Heart right ventricle (tissue), 16 donors: ENCODE data around the gene BARHL1. TPM values are rescaled to one million over a fixed set of nuclear protein-coding genes. Genes with fewer than 3 reads are reported as not detected.

Source experiments
- ATAC-seq, 8 donors: fragments of 200-7000 bp; cut with Tn5 transposase; one replicate each; pipeline ENCODE4 v1.9.1; 2020; ENCODE audit warnings: mild to moderate bottlenecking in 8 of 8, moderate library complexity in 8 of 8, moderate number of reproducible peaks in 1 of 8
- DNase-seq, 2 donors: peaks; one replicate each; pipeline ENCODE4 v3.0.0-alpha.2; 2020
- H3K27ac ChIP-seq, 10 donors: fragments of 200-600 bp; sonication (generic) in 2 of 10; one replicate each; pipeline versions ENCODE4 v1.5.0 to v1.8.0; 2020 to 2022; ENCODE audit warnings: mild to moderate bottlenecking in 3 of 10
- H3K27me3 ChIP-seq, 7 donors: fragments of 200-600 bp; one replicate each; pipeline ENCODE4 v1.8.0; 2021 to 2022; ENCODE audit warnings: mild to moderate bottlenecking in 2 of 7
- H3K36me3 ChIP-seq, 9 donors: fragments of 200-600 bp; sonication (generic) in 1 of 9; one replicate each; pipeline versions ENCODE4 v1.5.0 to v1.8.0; 2020 to 2022; ENCODE audit warnings: mild to moderate bottlenecking in 2 of 9
- H3K4me1 ChIP-seq, 9 donors: fragments of 200-600 bp; sonication (generic) in 1 of 9; one replicate each; pipeline versions ENCODE4 v1.5.0 to v1.8.0; 2020 to 2022; ENCODE audit warnings: mild to moderate bottlenecking in 4 of 9
- H3K4me3 ChIP-seq, 10 donors: fragments of 200-600 bp; sonication (generic) in 2 of 10; one replicate each; pipeline versions ENCODE4 v1.5.0 to v1.8.0; 2020 to 2022; ENCODE audit warnings: mild to moderate bottlenecking in 7 of 10, moderate library complexity in 2 of 10
- H3K9me3 ChIP-seq, 11 donors: fragments of 200-600 bp in 10 of 11; sonication (generic) in 2 of 11; one replicate each; pipeline versions ENCODE4 v1.5.0 to v1.8.0; 2013 to 2022; ENCODE audit warnings: mild to moderate bottlenecking in 2 of 11, control low read depth in 1 of 11, moderate library complexity in 1 of 11
- CTCF ChIP-seq, 9 donors: fragments of 200-600 bp; sonication (generic) in 2 of 9; IDR thresholded peaks; one replicate each; pipeline versions ENCODE4 v1.5.0 to v1.8.0; 2021 to 2022; ENCODE audit warnings: antibody characterized with exemption in 9 of 9, mild to moderate bottlenecking in 5 of 9, moderate library complexity in 1 of 9
- WGBS, 2 donors: extraction: QIAGEN DNeasy Blood & Tissue Kit; methylation state at CpG; one replicate each; pipeline ENCODE4 v1.1.7; 2013; ENCODE audit warnings: inconsistent platforms in 1 of 2; 5-methylcytosine and 5-hydroxymethylcytosine counted together
- intact Hi-C, 10 donors: fragments of 100-400 bp; cut with DNase I; formaldehyde crosslinking; loops; one replicate each; pipeline versions ENCODE4 v1.11.1 to v1.14.2; 2022
- polyA plus RNA-seq, 2 donors: library from polyadenylated mRNA; stranded (reverse); fragments of 200-250 nt; gene quantifications; one replicate each; pipeline ENCODE4 v1.2.3, GENCODE V29; 2013
- total RNA-seq, 10 donors: library from RNA; stranded (reverse); fragmentation: NEBNext Ultra II Directional in 3 of 10; extraction: Animal tissue kit (Norgen Biotek cat#: 25700) in 3 of 10; gene quantifications; one replicate each; pipeline versions ENCODE4 v1.2.1 to v1.2.4, GENCODE V29; 2021 to 2023
- donor health status: Arrhythmogenic right ventricular cardiomyopathy.
- donor health status: ischemic (EF 13 %, LVEDD 7.1; RV severe dilation, severe dysfunction).
- donor health status: healthy with polysubstance abuse.
- donor health status: DM: no; HTN: yes; CAD: no.
- donor health status: DM: no; HTN: no; CAD: no.
- donor health status: ischemic (EF 25% LVEDD 6.9; RV normal size, moderate dysfunction).
- donor health status: ischemic (EF 25% LVEDD 5.7; RV mildly dilated, moderate dysfunction).
- donor health status: healthy.
- donor health status: DM: yes; HTN: yes; CAD: no.
- donor health status: Ischemic cardiomyopathy.
- donor health status: ischemic (EF 35%, LVEDD 5.7; RV mildly dilated, moderate dysfunction).
- donor health status: nonischemic (EF 11% LVEDD 7.7; RV severe dilation, severe dysfunction).
- donor health status: DM: yes; HTN: yes; CAD: no.
- donor health status: PGD.
- donor health status: ischemic (EF 29% LVEDD 5.4; RV normal size, mild dysfunction).
- donor health status: nonischemic (EF 23%, LVEDD 6.1; RV moderate dilation, normal function).

BARHL1 gene
- total and polyA plus RNA-seq, 12 donors: not detected

DNA sequence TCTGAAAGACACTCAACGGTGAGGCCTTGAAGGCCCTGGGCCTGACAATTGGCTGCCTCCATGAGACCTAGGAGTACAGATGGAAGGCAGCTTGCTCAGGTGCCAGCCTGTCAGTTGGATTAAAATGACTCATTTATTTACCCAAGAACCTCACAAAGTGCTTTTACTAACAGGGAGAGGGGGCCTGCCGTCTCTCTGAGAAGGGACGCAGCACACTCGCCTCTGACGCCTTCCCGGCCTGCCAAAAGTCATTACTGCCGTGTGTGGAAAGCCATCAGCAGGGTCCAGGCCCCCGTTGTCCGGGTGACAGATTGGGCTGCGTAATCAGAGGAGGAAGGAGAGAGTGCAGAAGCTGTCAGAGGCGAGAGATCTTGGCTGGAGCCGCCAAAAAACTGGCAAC, 54.9 kb downstream of the BARHL1 start:
- H3K27ac ChIP-seq: no peak overlapping the region
- H3K9me3 ChIP-seq: no peaks in the 10 kb centered on the region
- H3K4me1 ChIP-seq: no peaks in the 10 kb centered on the region
- no peaks in the 10 kb centered on the region for H3K27me3 ChIP-seq
- DNase-seq (no peak), ATAC-seq (no peak)
- no peak for TF ChIP-seq CTCF (IDR thresholded peaks at IDR 0.05)
- intact Hi-C loops: no loop called here
- H3K36me3 ChIP-seq: peaks cover 0 to 74% (median 19%) of the 10 kb centered on the region in 9 donors
- H3K4me3 ChIP-seq: no peak overlapping the region
- WGBS, 2 donors: 82 to 85% methylated on average over 12 of the region's 12 CpGs

DNA sequence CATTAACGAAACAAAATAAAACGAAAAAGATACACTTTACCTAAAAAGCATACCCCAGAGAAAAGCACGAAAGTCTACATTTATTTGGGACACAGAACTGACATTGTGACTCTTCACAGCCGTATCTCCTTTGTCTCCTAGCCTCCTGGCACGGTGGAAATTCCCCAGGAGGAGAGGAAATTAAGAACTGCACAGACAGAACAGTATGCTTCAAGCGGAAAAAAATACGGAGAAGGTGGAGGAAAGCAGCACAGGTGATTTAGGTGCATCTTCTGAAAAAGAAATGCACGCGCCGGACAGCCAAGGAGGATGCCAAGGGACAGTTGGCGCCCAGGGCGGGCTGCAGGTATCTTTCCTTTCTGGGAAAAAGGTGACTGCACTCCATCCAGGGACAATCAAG, 55.4 kb downstream of the BARHL1 start:
- WGBS, 2 donors: 93 to 95% methylated on average over 12 of the region's 12 CpGs
- peaks cover 0 to 77% (median 19%) of the 10 kb centered on the region in 9 donors for H3K36me3 ChIP-seq
- no peaks in the 10 kb centered on the region for H3K9me3 ChIP-seq
- ATAC-seq: no peak
- no peaks in the 10 kb centered on the region for H3K4me1 ChIP-seq
- H3K27me3 ChIP-seq: no peaks in the 10 kb centered on the region
- no peak for TF ChIP-seq CTCF (IDR thresholded peaks at IDR 0.05)
- intact Hi-C loops: no loop called here
- DNase-seq: no peak
- no peak overlapping the region for H3K4me3 ChIP-seq
- no peak overlapping the region for H3K27ac ChIP-seq

GRCh38 chr9:132638240-132638639, 55.8 kb downstream of the BARHL1 start:
- H3K4me1 ChIP-seq: no peaks in the 10 kb centered on the region
- DNase-seq: no peak
- H3K4me3 ChIP-seq: no peak overlapping the region
- no peaks in the 10 kb centered on the region for H3K27me3 ChIP-seq
- ATAC-seq: no peak
- 92% methylated on average over 5 of the region's 5 CpGs for WGBS, 2 donors
- TF ChIP-seq CTCF (IDR thresholded peaks at IDR 0.05): no peak
- H3K36me3 ChIP-seq: peaks cover 0 to 81% (median 22%) of the 10 kb centered on the region in 9 donors
- intact Hi-C loops: no loop called here
- no peak overlapping the region for H3K27ac ChIP-seq
- no peaks in the 10 kb centered on the region for H3K9me3 ChIP-seq

GRCh38 chr9:132639322-132639721, 56.9 kb downstream of the BARHL1 start:
- WGBS, 2 donors: 86 to 90% methylated on average over 5 of the region's 5 CpGs
- Histone ChIP-seq H3K4me1 (no peaks in the 10 kb centered on the region), H3K27me3 (no peaks in the 10 kb centered on the region), H3K27ac (no peak overlapping the region), H3K9me3 (no peaks in the 10 kb centered on the region), H3K4me3 (no peak overlapping the region), H3K36me3 (peaks cover 0 to 91% (median 22%) of the 10 kb centered on the region in 9 donors)
- intact Hi-C loops: no loop called here
- DNase-seq (no peak), ATAC-seq (no peak)
- TF ChIP-seq CTCF (IDR thresholded peaks at IDR 0.05): no peak

Other genes with a start within 250 kb of the BARHL1 start
- gene SETX, start 227.6 kb upstream of the BARHL1 start, total RNA-seq: 10 to 100 TPM; 20.2 to 35.1 (median 28.1) TPM
- 10 to 100 TPM; 16.9 to 17.6 TPM for gene SETX, start 227.6 kb upstream of the BARHL1 start, polyA plus RNA-seq
- gene TTF1, start 175.8 kb upstream of the BARHL1 start, total RNA-seq: 10 to 100 TPM; 12.0 to 19.1 (median 15.8) TPM
- gene TTF1, start 175.8 kb upstream of the BARHL1 start, polyA plus RNA-seq: 10 to 100 TPM; 19.5 to 22.4 TPM
- gene CFAP77, start 172.4 kb upstream of the BARHL1 start, total RNA-seq: 1 to 10 TPM in 5 of 10 donors, under 1 TPM in 5; 0.53 to 3.1 (median 1.2) TPM
- gene CFAP77, start 172.4 kb upstream of the BARHL1 start, polyA plus RNA-seq: 1 to 10 TPM in 1 of 2 donors, under 1 TPM in 1; 0.95 to 4.3 TPM
- gene DDX31, start 87.4 kb downstream of the BARHL1 start, total RNA-seq: 1 to 10 TPM; 4.2 to 6.4 (median 5.1) TPM
- gene DDX31, start 87.4 kb downstream of the BARHL1 start, polyA plus RNA-seq: 1 to 10 TPM; 4.0 to 5.3 TPM
- gene GTF3C4, start 87.9 kb downstream of the BARHL1 start, total RNA-seq: 10 to 100 TPM in 6 of 10 donors, 1 to 10 TPM in 4; 7.7 to 12.0 (median 10.7) TPM
- gene GTF3C4, start 87.9 kb downstream of the BARHL1 start, polyA plus RNA-seq: 1 to 10 TPM; 1.2 to 2.7 TPM